Mucosa of rectum (tissue), 2 donors: Measurements from ENCODE around the gene MYCBPAP.

Experiments
- H3K27ac ChIP-seq, 2 donors: one replicate each; pipeline ENCODE4 v1.7.0; 2013; ENCODE audit warnings: inconsistent platforms in 2 of 2, low read depth in 2 of 2, low read length in 2 of 2
- H3K27me3 ChIP-seq, 2 donors: one replicate each; pipeline ENCODE4 v1.7.0; 2013; ENCODE audit warnings: low read length in 2 of 2; ENCODE audit not compliant: control insufficient read depth in 2 of 2, insufficient read depth in 2 of 2
- H3K36me3 ChIP-seq, 2 donors: one replicate each; pipeline ENCODE4 v1.7.0; 2013; ENCODE audit warnings: low read length in 2 of 2; ENCODE audit not compliant: control insufficient read depth in 2 of 2, insufficient read depth in 2 of 2
- H3K4me1 ChIP-seq, 2 donors: one replicate each; pipeline ENCODE4 v1.7.0; 2013; ENCODE audit warnings: low read length in 2 of 2, mild to moderate bottlenecking in 1 of 2; ENCODE audit not compliant: control insufficient read depth in 2 of 2, insufficient read depth in 2 of 2
- H3K4me3 ChIP-seq, 2 donors: one replicate each; pipeline ENCODE4 v1.7.0; 2013; ENCODE audit warnings: low read length in 2 of 2
- H3K9ac ChIP-seq, 2 donors: one replicate each; pipeline ENCODE4 v1.7.0; 2013; ENCODE audit warnings: low read length in 2 of 2, low read depth in 1 of 2, mild to moderate bottlenecking in 1 of 2
- H3K9me3 ChIP-seq, 2 donors: one replicate each; pipeline ENCODE4 v1.7.0; 2013; ENCODE audit warnings: low read length in 2 of 2; ENCODE audit not compliant: control insufficient read depth in 2 of 2
- donor health status: healthy.
- donor health status: Normal muscosa, but diverticular disease.

Gene MYCBPAP

GRCh38 chr17:50542795-50543774, 34.8 kb downstream of the MYCBPAP start:
- Histone ChIP-seq H3K4me1 (peaks cover 54 to 76% of the 10 kb centered on the region in 2 donors), H3K4me3 (peak overlapping the region; percentile 58 to 81), H3K9ac (peak overlapping the region; percentile 72 to 84), H3K9me3 (no peaks in the 10 kb centered on the region), H3K27me3 (no peaks in the 10 kb centered on the region), H3K36me3 (peaks cover 0 to 17% of the 10 kb centered on the region in 2 donors), H3K27ac (peak overlapping the region; percentile 96 to 98)

- Histone ChIP-seq H3K9me3 (no peaks in the 10 kb centered on the region), H3K9ac (no peak overlapping the region), H3K4me1 (peaks cover 43 to 71% of the 10 kb centered on the region in 2 donors), H3K4me3 (no peak overlapping the region), H3K27me3 (no peaks in the 10 kb centered on the region), H3K36me3 (peaks cover 3 to 5% of the 10 kb centered on the region in 2 donors), H3K27ac (peak overlapping the region; percentile 96 to 98)
Measured at GRCh38 chr17:50544516-50544915, 36.3 kb downstream of the MYCBPAP start.

- H3K9ac ChIP-seq, result peak overlapping the region in 1 of 2 donors; percentile 24
- no peak overlapping the region for H3K4me3 ChIP-seq
- H3K27ac ChIP-seq, result no peak overlapping the region
- H3K9me3 ChIP-seq, result no peaks in the 10 kb centered on the region
- peaks cover 0 to 4% of the 10 kb centered on the region in 2 donors for H3K36me3 ChIP-seq
- H3K4me1 ChIP-seq, result peaks cover 43 to 64% of the 10 kb centered on the region in 2 donors
- H3K27me3 ChIP-seq, result no peaks in the 10 kb centered on the region
Measured at GRCh38 chr17:50545311-50545710, 37.1 kb downstream of the MYCBPAP start.

GRCh38 chr17:50546701-50547034, 38.4 kb downstream of the MYCBPAP start:
- Histone ChIP-seq H3K9me3 (no peaks in the 10 kb centered on the region), H3K4me3 (peak overlapping the region in 1 of 2 donors; percentile 79), H3K9ac (peak overlapping the region; percentile 36 to 65), H3K4me1 (peaks cover 34 to 50% of the 10 kb centered on the region in 2 donors), H3K27me3 (no peaks in the 10 kb centered on the region), H3K27ac (peak overlapping the region in 1 of 2 donors; percentile 84), H3K36me3 (peaks cover 0 to 4% of the 10 kb centered on the region in 2 donors)

- H3K4me3 ChIP-seq, result peak within 1 kb of the TSS; percentile 55 to 79
- H3K9me3 ChIP-seq, result no peaks in the 10 kb centered on the region
- peaks cover 0 to 8% of the 10 kb centered on the region in 2 donors for H3K36me3 ChIP-seq
- H3K4me1 ChIP-seq, result peaks cover 32 to 48% of the 10 kb centered on the region in 2 donors
- no peaks in the 10 kb centered on the region for H3K27me3 ChIP-seq
- H3K27ac ChIP-seq, result peak within 1 kb of the TSS; percentile 81 to 84
- H3K9ac ChIP-seq, result peak within 1 kb of the TSS; percentile 65 to 89
Measured at GRCh38 chr17:50547035-50547735, 38.9 kb downstream of the MYCBPAP start, which contains the start of gene SPATA20. TSS of gene SPATA20 (plus strand) at chr17:50547174. CDS start at chr17:50547209, 35 bp downstream.

GRCh38 chr17:50547736-50548083, 39.5 kb downstream of the MYCBPAP start:
- Histone ChIP-seq H3K9me3 (no peaks in the 10 kb centered on the region), H3K27me3 (no peaks in the 10 kb centered on the region), H3K4me1 (peaks cover 27 to 43% of the 10 kb centered on the region in 2 donors), H3K4me3 (peak overlapping the region; percentile 55 to 79), H3K36me3 (peaks cover 0 to 8% of the 10 kb centered on the region in 2 donors), H3K27ac (peak overlapping the region; percentile 81 to 84), H3K9ac (peak overlapping the region; percentile 65 to 89)

- Histone ChIP-seq H3K27ac (no peak overlapping the region), H3K9ac (no peak overlapping the region), H3K4me3 (no peak overlapping the region), H3K4me1 (peaks cover 16 to 32% of the 10 kb centered on the region in 2 donors), H3K36me3 (peaks cover 0 to 8% of the 10 kb centered on the region in 2 donors), H3K9me3 (no peaks in the 10 kb centered on the region), H3K27me3 (no peaks in the 10 kb centered on the region)
Measured at GRCh38 chr17:50548831-50549230, 40.6 kb downstream of the MYCBPAP start.

GRCh38 chr17:50549256-50549941, 41.2 kb downstream of the MYCBPAP start:
- Histone ChIP-seq H3K27me3 (no peaks in the 10 kb centered on the region), H3K4me1 (peaks cover 12 to 26% of the 10 kb centered on the region in 2 donors), H3K4me3 (no peak overlapping the region), H3K9me3 (no peaks in the 10 kb centered on the region), H3K36me3 (peaks cover 0 to 8% of the 10 kb centered on the region in 2 donors), H3K27ac (no peak overlapping the region), H3K9ac (no peak overlapping the region)

- Histone ChIP-seq H3K36me3 (peaks cover 0 to 12% of the 10 kb centered on the region in 2 donors), H3K9ac (no peak overlapping the region), H3K4me3 (no peak overlapping the region), H3K9me3 (no peaks in the 10 kb centered on the region), H3K27me3 (no peaks in the 10 kb centered on the region), H3K4me1 (peaks cover 12 to 22% of the 10 kb centered on the region in 2 donors), H3K27ac (no peak overlapping the region)
Measured at GRCh38 chr17:50549969-50550368, 41.7 kb downstream of the MYCBPAP start.
